Activated T-cell treated with anti-CD3 and anti-CD28 coated beads, Interleukin-2, amount 50 U/mL, for 4 hours (primary cell): ENCODE measurements around the gene PTPN14. TPM values are rescaled to one million over a fixed set of nuclear protein-coding genes. Genes with fewer than 3 reads are reported as not detected.
A peak's percentile ranks its signal among the peaks of the same experiment; 100 is the strongest.

Experiments used
- ATAC-seq, 2 donors: fragments of 200-7000 bp; cut with Tn5 transposase; one replicate each; pipeline ENCODE4 v1.10.0; 2021
- DNase-seq: peaks from one replicate; pipeline ENCODE4 v3.0.0-alpha.2; 2020
- H3K27me3 Mint-ChIP-seq: one replicate; pipeline ENCODE4 v1.8.0; 2021; ENCODE audit warnings: low read depth, mixed read lengths
- H3K36me3 Mint-ChIP-seq: one replicate; pipeline ENCODE4 v1.8.0; 2022; ENCODE audit warnings: mixed read lengths; ENCODE audit not compliant: insufficient read depth
- H3K4me1 Mint-ChIP-seq: one replicate; pipeline ENCODE4 v1.8.0; 2021; ENCODE audit warnings: low read depth, mixed read lengths
- H3K4me3 Mint-ChIP-seq: one replicate; pipeline ENCODE4 v1.8.0; 2021; ENCODE audit warnings: mild to moderate bottlenecking, moderate library complexity, mixed read lengths
- H3K9me3 Mint-ChIP-seq: one replicate; pipeline ENCODE4 v1.8.0; 2021; ENCODE audit warnings: mixed read lengths
- total RNA-seq, 3 donors: library from RNA; stranded (reverse); gene quantifications; one replicate each; pipeline ENCODE4 v1.2.1, GENCODE V29; 2021

PTPN14 gene
- total RNA-seq, 3 donors from 2014 or later: 1.3 to 3.1 (median 1.8) TPM

GRCh38 chr1:214574598-214575411 lies 23.4 kb upstream of the PTPN14 start:
- no peak for ATAC-seq
- DNase-seq: no peak
- H3K9me3 Mint-ChIP-seq: peaks cover 16% of the 10 kb centered on the region
- no peak overlapping the region for H3K4me3 Mint-ChIP-seq
- peaks cover 2% of the 10 kb centered on the region for H3K36me3 Mint-ChIP-seq
- H3K4me1 Mint-ChIP-seq: no peaks in the 10 kb centered on the region
- H3K27me3 Mint-ChIP-seq: peaks cover 3% of the 10 kb centered on the region

- ATAC-seq (no peak), DNase-seq (no peak)
- Mint-ChIP-seq H3K4me3 (no peak overlapping the region), H3K27me3 (peaks cover 4% of the 10 kb centered on the region), H3K36me3 (peaks cover 2% of the 10 kb centered on the region), H3K9me3 (peaks cover 16% of the 10 kb centered on the region), H3K4me1 (no peaks in the 10 kb centered on the region)
These were observed 22.2 kb upstream of the PTPN14 start for GRCh38 chr1:214573386-214574318.

GRCh38 chr1:214571281-214571680 lies 19.9 kb upstream of the PTPN14 start:
- Mint-ChIP-seq H3K4me1 (no peaks in the 10 kb centered on the region), H3K27me3 (peaks cover 6% of the 10 kb centered on the region), H3K4me3 (no peak overlapping the region), H3K9me3 (peaks cover 6% of the 10 kb centered on the region), H3K36me3 (peaks cover 2% of the 10 kb centered on the region)
- ATAC-seq: no peak
- DNase-seq: no peak

- Mint-ChIP-seq H3K4me3 (no peak overlapping the region), H3K27me3 (peaks cover 6% of the 10 kb centered on the region)
These were observed 19.0 kb upstream of the PTPN14 start for GRCh38 chr1:214570442-214570841.

GRCh38 chr1:214569357-214570004 lies 18.1 kb upstream of the PTPN14 start:
- Mint-ChIP-seq H3K4me1 (no peaks in the 10 kb centered on the region), H3K9me3 (no peaks in the 10 kb centered on the region), H3K36me3 (no peaks in the 10 kb centered on the region), H3K4me3 (no peak overlapping the region), H3K27me3 (peaks cover 6% of the 10 kb centered on the region)
- DNase-seq (no peak), ATAC-seq (no peak)

More at GRCh38 chr1:214570442-214570841, 19.0 kb upstream of the PTPN14 start:
- no peak for DNase-seq
- Mint-ChIP-seq H3K4me1 (no peaks in the 10 kb centered on the region), H3K36me3 (no peaks in the 10 kb centered on the region), H3K9me3 (no peaks in the 10 kb centered on the region)
- no peak for ATAC-seq

GRCh38 chr1:214568328-214568727 lies 16.9 kb upstream of the PTPN14 start:
- Mint-ChIP-seq H3K4me1 (no peaks in the 10 kb centered on the region), H3K27me3 (peaks cover 6% of the 10 kb centered on the region), H3K9me3 (no peaks in the 10 kb centered on the region), H3K4me3 (no peak overlapping the region), H3K36me3 (no peaks in the 10 kb centered on the region)
- ATAC-seq (no peak), DNase-seq (no peak)

GRCh38 chr1:214567481-214567980 lies 16.1 kb upstream of the PTPN14 start:
- peaks cover 6% of the 10 kb centered on the region for H3K27me3 Mint-ChIP-seq
- no peak overlapping the region for H3K4me3 Mint-ChIP-seq
- no peaks in the 10 kb centered on the region for H3K4me1 Mint-ChIP-seq
- no peaks in the 10 kb centered on the region for H3K9me3 Mint-ChIP-seq
- no peak for DNase-seq
- no peak for ATAC-seq
- no peaks in the 10 kb centered on the region for H3K36me3 Mint-ChIP-seq

- Mint-ChIP-seq H3K4me1 (no peaks in the 10 kb centered on the region), H3K36me3 (no peaks in the 10 kb centered on the region), H3K9me3 (no peaks in the 10 kb centered on the region), H3K4me3 (no peak overlapping the region), H3K27me3 (peaks cover 15% of the 10 kb centered on the region)
- ATAC-seq (peak in 1 of 2 donors; percentile 21), DNase-seq (no peak)
These were observed 15.0 kb upstream of the PTPN14 start for GRCh38 chr1:214566158-214567104.

- H3K9me3 Mint-ChIP-seq: no peaks in the 10 kb centered on the region
- no peak for ATAC-seq
- no peak for DNase-seq
- no peaks in the 10 kb centered on the region for H3K4me1 Mint-ChIP-seq
- H3K36me3 Mint-ChIP-seq: no peaks in the 10 kb centered on the region
- H3K4me3 Mint-ChIP-seq: no peak overlapping the region
- peaks cover 20% of the 10 kb centered on the region for H3K27me3 Mint-ChIP-seq
These were observed 13.9 kb upstream of the PTPN14 start for GRCh38 chr1:214565310-214565709.

GRCh38 chr1:214563881-214564280 lies 12.5 kb upstream of the PTPN14 start:
- DNase-seq (no peak), ATAC-seq (no peak)
- no peaks in the 10 kb centered on the region for H3K9me3 Mint-ChIP-seq
- peaks cover 22% of the 10 kb centered on the region for H3K27me3 Mint-ChIP-seq
- no peak overlapping the region for H3K4me3 Mint-ChIP-seq
- no peaks in the 10 kb centered on the region for H3K36me3 Mint-ChIP-seq
- H3K4me1 Mint-ChIP-seq: no peaks in the 10 kb centered on the region

- Mint-ChIP-seq H3K9me3 (no peaks in the 10 kb centered on the region), H3K4me1 (no peaks in the 10 kb centered on the region), H3K36me3 (no peaks in the 10 kb centered on the region), H3K27me3 (peaks cover 31% of the 10 kb centered on the region), H3K4me3 (no peak overlapping the region)
- ATAC-seq (peak in 1 of 2 donors; percentile 25), DNase-seq (no peak)
These were observed 6.7 kb upstream of the PTPN14 start for GRCh38 chr1:214557952-214558735.

GRCh38 chr1:214553142-214553710 lies 1.8 kb upstream of the PTPN14 start:
- Mint-ChIP-seq H3K36me3 (no peaks in the 10 kb centered on the region), H3K9me3 (no peaks in the 10 kb centered on the region), H3K4me1 (peaks cover 6% of the 10 kb centered on the region), H3K27me3 (peaks cover 53% of the 10 kb centered on the region), H3K4me3 (no peak overlapping the region)
- DNase-seq: no peak
- ATAC-seq: no peak
